Measurements from ENCODE around the gene SLC27A5.

DNA sequence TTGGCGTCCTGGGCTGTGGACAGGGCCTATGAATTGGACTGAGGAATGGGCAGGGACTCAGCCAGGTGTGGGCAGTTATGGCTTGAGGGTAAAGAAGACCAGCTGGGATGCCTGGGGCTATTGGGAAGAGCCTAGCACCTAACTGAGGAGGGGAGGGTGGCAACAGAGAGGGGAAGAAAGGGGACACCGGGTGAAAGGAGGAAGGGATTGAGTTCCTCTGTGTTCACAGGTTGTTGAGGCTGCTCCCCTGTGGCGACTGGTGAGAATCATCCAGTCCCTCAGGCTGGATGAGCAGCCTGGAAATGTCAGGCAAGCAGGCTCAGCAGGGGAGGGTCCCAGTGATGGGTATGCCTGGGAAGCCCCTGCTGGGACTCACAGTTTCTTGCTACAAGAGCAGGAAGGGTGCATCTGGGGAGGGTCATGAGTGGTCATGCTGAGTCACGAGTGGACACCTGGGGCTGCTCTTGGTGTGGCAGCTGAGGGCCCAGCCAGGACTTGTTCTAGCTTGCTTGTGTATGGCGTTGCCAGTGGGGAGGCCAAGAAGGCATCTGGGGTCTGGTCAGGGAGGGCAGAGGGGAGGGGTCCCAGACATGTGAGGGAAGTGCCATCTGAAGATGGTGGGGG is 43.5 kb downstream of the SLC27A5 start:
- TF ChIP-seq, protein P1, sequence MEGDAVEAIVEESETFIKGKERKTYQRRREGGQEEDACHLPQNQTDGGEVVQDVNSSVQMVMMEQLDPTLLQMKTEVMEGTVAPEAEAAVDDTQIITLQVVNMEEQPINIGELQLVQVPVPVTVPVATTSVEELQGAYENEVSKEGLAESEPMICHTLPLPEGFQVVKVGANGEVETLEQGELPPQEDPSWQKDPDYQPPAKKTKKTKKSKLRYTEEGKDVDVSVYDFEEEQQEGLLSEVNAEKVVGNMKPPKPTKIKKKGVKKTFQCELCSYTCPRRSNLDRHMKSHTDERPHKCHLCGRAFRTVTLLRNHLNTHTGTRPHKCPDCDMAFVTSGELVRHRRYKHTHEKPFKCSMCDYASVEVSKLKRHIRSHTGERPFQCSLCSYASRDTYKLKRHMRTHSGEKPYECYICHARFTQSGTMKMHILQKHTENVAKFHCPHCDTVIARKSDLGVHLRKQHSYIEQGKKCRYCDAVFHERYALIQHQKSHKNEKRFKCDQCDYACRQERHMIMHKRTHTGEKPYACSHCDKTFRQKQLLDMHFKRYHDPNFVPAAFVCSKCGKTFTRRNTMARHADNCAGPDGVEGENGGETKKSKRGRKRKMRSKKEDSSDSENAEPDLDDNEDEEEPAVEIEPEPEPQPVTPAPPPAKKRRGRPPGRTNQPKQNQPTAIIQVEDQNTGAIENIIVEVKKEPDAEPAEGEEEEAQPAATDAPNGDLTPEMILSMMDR (IDR thresholded peaks at IDR 0.05), result no peak
- no peak for TF ChIP-seq POLR2A (IDR thresholded peaks at IDR 0.05)

All from body of pancreas (tissue), 4 donors.